NCI-H2081 (cell line): Measurements from ENCODE around the gene ZAP70.

Source experiments
- DNase-seq, 2 experiments: peaks; one replicate each; lab custom pipeline; 2025; lab: John Stamatoyannopoulos, UW

Gene ZAP70

DNA sequence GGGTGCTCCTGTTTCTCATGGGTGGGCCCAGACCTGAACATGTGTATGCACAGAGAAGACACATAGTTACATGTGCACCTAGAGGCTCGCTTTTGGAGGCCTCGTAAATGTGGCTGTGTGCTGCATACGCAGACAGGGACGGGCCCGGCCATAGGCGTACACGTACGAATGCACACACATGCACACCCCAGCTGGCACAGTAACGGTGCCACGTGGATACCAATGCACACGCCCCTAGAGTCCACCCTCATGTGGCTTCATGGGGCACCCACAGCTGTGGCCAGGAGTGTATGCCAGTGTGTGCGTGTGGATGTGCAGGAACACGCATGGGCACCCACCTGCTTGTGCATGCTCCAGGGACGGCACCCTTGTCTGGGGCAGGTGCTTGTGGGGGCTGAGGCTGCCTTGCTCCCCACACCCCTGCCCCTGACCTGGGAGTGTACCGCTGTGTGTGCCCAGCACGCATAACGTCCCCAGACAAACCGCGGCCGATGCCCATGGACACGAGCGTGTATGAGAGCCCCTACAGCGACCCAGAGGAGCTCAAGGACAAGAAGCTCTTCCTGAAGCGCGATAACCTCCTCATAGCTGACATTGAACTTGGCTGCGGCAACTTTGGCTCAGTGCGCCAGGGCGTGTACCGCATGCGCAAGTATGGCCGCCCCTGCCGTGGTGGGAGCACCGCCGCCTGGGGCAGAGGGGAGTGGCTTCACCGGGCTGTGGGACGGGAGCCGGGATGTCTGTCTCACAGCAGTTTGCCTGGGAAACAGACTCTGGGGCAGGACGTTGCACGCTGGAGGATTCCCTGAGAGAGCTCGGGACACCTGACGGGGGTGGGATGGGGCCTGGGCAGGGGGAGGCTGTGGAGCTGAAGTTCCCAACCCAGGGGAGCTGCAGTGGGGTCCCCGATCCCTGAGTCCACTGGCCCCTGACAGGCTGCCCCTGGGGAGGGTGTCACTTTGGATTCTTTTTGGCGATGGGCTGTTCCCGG lies 21.0 kb downstream of the ZAP70 start:
- no peak for DNase-seq

DNA sequence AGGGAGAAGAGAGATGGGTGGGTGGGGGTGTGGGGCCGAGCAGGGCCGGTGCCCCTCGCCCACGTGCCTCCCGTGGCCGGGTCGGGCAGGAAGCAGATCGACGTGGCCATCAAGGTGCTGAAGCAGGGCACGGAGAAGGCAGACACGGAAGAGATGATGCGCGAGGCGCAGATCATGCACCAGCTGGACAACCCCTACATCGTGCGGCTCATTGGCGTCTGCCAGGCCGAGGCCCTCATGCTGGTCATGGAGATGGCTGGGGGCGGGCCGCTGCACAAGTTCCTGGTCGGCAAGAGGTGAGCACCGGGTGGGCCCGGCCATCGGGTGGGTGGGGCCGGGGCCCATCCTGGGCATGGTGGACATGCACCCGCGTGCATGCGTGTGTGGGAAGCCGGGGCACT lies 21.8 kb downstream of the ZAP70 start:
- DNase-seq = no peak

DNA sequence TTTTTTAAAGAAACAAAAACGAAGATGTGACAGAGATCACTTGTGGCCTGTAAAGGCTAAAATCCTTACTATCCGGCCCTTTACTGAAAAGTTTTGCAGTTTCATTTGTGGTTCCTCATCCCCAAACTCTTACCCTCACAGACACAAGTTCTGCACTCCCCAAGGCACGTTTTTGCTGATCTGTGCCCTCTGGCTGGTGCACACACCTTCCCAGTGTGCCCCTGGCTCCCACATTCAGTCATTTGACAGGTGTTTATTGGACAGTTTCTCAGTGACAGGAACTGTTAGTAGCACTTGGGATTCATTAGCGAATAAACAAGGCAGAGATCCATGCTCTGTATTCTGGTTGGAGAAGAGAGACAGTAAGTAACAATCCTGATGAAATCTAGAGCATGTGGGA lies 22.8 kb downstream of the ZAP70 start:
- DNase-seq = no peak

DNA sequence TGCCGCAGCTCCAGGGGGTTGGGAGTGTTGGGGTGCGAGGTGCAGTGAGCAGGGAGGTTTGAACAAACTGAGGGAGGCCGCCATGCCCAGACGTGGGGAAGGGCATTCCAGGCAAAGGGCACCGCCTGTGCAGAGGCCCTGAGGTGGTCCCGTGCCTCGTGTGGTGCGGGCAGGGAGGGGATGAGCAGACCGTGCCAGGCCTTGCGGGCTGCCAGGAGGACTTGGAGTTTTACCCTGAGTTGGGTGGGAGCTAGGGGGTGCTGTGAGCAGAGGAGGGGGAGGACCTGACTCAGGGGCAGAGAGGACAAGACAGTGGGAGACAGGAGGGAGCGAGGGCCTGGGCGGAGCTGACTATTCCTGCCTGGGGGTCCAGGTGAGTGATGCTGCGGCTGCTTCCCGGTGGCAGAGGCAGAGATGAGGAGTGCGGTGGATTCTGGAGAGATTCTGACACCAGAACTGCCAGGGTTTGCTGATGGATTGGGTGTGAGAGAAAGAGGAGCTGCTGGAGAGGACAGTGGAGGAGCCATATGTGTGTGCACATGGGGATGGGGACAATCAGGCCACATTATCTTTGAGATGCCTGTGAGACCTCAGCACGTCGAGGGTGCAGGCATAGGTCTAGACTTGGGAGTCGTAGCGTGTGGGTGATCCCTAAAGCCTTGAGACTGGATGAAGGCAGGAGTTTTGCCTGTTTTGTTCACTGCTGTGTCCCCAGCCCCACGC lies 23.4 kb downstream of the ZAP70 start:
- no peak for DNase-seq

DNA sequence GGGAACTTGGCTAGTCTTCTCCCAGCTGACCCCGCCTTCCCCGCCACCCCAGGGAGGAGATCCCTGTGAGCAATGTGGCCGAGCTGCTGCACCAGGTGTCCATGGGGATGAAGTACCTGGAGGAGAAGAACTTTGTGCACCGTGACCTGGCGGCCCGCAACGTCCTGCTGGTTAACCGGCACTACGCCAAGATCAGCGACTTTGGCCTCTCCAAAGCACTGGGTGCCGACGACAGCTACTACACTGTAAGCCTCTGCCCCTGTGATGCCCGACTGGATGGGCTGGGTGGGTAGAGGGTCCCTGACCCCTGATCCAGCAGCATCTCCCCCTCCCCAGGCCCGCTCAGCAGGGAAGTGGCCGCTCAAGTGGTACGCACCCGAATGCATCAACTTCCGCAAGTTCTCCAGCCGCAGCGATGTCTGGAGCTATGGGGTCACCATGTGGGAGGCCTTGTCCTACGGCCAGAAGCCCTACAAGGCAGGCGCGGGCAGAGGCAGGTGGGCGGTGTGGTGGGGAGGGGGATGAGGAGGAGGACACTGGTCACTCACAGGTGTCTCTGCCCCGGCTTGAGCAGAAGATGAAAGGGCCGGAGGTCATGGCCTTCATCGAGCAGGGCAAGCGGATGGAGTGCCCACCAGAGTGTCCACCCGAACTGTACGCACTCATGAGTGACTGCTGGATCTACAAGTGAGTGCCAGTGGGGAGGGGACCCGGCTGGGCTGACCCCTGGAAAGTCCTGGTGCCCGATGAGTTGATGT lies 24.2 kb downstream of the ZAP70 start:
- DNase-seq = no peak

DNA sequence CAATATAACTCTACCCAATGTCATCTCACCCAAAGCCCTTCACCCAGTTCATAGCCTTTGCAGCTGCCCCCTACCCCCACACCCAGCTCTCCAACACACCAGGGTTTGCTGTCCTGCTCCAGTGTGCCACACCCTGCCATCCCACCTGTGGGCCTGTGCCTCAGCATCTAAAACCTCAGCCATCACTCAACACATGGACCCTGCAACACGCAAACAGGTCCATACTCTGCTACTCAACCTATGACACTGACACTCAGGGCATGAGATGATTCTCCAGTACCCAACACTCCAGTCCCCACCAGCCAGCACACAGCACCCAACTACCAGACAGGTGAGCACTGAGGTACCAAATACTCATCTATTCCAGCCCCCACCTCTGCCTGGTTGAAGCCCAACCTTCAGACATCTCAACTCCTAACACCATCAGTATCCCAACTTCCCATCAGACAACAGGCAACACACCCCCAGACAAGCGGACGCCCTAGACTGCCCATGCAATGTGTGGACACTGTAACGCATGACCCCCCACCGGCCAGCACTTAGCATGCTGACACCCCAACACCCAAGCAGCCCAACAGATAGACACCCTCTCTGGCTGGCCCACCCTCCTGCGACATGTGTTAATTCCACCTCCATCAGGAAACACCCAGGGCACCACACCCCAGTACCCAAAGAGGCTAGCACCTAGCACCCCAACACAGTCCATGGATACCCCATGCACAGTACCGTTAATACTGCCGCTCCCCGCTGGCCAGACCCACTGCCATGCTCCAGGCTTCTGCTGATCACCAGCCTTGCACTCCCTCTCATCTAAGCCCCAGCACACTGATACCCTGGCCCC lies 25.0 kb downstream of the ZAP70 start:
- no peak for DNase-seq

DNA sequence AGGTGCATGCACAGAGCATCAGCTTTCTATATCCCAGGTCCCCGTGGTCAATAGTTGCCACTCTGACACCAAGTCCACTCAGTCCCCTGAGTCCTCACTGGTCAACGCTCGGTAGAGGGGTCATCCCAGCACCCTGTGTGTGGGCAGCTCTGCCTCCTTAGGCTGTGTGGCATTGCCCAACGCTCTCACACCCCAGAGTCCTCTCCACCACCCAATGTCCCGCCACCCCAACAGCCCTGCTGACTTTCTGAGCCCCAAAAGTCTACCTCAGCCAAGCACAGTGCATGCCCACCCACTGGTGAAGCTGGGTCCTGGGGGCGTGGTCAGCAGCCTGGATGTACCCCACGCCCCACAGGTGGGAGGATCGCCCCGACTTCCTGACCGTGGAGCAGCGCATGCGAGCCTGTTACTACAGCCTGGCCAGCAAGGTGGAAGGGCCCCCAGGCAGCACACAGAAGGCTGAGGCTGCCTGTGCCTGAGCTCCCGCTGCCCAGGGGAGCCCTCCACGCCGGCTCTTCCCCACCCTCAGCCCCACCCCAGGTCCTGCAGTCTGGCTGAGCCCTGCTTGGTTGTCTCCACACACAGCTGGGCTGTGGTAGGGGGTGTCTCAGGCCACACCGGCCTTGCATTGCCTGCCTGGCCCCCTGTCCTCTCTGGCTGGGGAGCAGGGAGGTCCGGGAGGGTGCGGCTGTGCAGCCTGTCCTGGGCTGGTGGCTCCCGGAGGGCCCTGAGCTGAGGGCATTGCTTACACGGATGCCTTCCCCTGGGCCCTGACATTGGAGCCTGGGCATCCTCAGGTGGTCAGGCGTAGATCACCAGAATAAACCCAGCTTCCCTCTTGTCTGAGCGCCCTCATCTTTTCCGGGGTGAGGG lies 25.9 kb downstream of the ZAP70 start:
- no peak for DNase-seq

DNA sequence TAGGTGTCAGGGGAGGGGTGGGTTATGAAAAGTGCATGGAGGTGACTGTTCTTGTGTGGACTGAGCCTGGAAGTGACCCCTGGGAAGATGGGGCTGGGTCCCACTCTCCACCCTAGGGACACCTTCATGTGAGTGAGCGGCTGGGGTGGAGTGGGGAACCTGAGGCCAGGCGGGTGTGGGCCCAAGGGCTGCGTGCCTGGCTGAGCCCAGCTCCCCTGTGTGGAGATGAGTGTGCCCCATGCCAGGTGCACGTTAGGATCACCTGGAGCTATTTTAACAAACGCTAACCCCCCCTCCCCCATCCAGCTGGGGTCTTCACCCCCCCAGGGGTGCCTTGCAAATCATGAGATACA lies 26.5 kb downstream of the ZAP70 start:
- DNase-seq = no peak

DNA sequence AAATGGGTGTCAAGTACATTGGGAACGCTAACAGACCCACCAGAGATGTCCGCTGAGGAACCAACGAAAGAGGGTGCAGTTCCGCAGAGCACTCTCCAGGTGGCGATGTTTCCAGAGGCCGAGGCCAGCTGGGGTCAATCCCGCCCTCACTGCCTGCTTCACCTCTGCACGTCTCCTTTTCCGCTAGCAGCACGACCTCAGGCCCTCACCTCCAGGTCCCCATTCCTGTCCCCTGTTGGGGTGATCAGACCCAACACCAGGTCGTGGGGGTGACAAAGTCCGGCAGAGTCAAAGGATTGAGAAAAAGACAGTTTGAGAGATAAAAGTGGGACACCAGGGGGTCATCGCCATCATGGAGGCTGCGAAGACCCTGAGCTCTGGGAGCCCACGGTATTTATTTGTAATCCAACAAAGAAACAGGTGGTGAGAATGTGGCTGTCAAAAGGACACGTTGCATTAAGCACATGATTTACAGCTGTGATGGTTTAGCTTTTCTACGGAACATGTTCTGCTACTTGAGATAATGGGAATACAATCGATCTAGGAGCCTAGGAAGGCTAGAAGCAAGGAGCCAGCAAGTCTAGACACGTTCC lies 27.3 kb downstream of the ZAP70 start:
- no peak for DNase-seq

DNA sequence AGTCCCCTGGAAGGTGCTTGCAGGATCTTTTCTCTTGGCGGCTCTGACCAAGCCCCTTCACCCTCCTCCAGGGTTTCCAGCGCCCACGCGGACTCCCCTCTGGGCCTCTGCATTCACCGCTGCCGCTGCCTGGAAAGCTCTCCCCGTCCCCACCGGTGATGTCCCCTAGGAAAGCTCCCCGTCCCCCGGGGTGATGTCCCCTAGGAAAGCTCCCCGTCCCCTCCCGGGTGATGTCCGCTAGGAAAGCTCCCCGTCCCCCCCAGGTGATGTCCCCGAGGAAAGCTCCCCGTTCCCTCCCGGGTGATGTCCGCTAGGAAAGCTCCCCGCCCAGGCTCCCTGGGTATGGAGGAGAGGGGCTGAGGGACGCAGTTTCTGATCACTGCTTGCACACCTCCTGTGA lies 27.9 kb downstream of the ZAP70 start:
- no peak for DNase-seq

DNA sequence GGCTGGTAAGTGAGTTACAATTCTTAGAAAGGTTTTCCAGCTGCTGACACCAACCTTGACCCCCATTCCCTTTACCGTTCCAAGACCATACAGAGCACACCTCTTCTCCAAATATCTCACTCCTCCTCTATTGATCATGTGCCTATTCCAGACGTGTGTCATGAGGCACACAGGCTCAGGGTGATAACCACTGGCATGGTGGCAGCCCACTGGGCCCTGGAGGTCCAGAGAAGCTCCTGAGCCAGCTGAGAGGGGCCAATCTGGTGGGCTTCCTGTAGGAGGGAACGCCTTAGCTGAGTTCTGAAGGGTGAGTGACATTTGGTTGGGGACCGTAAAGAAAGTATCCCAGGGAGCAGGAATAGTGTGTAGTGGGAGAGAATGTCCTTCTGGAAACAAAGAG lies 28.3 kb downstream of the ZAP70 start:
- DNase-seq = no peak

DNA sequence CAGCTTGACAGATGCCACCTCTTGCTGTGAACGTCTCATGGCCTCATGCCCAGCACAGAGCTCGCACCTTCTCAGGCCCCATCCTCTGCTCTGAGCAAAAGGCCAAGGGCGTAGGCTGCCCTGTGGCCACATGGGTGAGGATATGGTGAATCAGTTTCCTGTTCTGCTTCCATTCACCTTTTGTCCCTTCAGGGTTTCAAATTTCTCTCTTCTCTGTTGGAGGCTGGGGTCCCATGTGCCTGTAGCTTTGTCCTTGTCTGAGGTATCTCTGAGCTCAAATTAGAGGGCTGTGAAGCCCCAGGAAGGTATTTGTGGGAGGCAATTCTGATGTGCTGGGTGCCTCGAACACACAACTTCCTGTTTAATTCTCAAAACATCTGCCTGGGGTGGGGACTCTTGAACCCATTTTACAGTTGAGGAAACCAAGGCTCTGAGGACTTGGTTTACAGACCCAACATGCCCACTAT lies 29.0 kb downstream of the ZAP70 start:
- no peak for DNase-seq

DNA sequence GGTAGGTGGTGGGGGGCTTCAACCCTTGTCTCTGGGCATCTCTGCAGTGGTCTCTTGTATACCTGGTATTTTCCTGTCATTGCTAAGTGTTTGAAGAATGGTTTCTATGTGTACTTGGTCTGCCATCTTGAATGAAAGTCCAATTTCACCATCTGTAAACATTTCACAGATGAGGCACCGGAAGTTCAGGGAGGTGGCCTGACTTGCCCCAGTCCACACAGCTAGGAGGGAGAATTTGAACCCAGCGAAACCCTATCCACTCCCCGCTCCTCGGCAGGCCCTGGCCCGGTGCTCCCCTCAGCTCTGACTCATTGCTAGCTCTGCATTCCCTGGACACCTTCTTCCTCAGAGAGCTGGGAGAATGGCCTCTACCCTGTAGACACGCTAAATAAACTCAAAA lies 30.5 kb downstream of the ZAP70 start:
- DNase-seq = no peak

DNA sequence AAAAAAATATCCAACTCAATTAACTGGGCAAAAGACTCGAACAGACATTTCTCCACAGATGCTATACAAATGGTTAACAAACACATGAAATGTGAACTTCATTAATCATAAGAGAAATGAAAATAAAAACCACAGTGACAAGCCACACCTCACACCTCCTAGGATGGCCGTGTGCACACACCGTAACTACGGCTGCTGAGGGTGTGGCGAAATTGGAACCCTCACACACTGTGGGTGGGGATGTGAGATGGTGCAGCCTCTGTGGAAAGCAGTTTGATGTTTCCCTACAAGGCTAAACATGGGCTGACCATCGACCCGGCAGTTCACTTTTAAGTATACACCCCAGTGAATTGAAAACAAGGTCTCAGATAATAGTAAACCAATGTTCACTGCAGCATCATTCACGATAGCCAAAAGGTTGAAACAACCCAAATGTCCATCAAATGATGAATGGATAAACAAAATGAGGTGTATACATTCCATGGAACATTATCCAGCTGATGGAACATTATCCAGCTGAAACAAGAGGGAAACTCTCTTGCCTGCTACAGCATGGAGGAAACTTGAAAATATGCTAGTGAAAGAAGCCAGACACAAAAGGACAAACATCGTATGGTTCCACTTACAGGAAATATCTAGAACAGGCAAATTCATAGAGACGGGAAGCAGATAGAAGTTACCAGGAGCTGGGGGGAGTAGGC lies 32.2 kb downstream of the ZAP70 start:
- DNase-seq = no peak

DNA sequence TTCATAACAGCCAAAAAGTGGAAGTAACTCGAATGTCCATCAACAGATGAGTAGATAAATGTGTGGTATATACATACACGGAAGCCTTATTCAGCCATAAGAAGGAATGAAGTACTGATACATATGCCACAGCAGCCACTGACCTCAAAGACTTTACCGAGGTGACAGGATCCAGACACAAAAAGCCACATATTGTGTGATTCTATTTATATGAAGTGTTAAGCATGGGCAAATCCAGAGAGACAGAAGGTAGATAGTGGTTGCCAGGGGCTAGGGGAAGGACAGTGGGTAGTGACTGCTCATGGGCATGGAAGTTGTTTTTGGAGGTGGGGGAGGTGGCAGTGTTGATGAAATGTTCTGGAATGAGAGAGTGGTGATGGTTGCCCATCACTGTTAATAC lies 33.9 kb downstream of the ZAP70 start:
- DNase-seq = no peak

DNA sequence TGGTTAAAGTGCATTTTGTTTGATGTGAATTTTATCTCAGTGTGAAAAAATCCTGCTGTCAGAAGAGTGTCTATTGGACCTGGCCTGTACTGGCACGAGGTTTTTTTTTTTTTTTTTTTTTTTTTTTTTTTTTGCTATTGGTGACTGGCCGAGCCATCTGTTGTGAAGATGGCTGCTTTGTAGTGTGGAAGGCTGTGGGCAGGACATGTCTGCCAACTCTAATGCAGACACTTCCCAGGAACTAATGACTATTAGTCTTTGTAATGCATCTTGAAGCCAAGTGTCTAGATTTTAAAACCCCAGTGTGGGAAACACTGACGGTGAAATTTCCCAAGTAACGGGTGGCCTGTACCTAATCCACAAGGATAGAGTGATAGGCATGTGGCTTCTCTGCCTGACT lies 34.3 kb downstream of the ZAP70 start:
- no peak for DNase-seq

DNA sequence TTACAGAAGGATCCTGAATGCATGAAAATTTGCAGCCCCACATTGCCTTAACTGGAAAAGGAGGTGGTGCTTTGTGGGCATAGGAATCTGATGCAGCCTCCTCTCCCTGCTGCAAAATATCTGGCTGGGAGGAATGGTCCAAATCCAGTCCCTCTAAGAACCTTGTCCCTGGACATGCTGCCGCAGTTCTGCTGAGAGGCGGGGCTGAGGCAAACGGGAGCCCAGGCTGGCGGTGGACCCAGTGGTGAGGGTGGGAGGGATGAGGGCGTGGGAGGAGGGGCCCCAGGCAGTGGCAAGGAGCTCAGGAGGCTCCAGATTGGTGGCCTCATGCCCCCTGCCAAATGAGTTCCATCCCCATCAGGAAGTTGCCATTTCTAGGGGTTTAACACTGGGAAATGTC lies 36.2 kb downstream of the ZAP70 start:
- no peak for DNase-seq

DNA sequence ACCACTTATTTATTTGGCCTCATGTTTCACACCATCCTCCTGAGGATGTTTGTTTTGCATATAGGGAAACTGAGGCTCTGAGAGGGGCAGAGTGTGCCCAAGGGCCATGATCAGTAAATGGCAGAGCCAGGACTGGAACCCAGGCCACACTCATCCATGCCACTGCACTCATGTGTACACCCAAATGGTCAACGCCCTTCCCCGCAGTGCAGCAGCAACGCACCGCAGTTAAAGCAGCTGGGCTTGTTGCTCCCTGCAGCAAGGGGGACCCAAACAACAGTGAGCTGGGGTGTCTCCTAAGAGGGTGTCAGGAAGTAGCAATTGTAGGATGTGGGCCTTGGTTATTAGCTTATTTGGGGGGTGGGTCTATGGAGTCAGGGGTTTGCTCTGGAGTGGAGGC lies 36.6 kb downstream of the ZAP70 start:
- no peak for DNase-seq

DNA sequence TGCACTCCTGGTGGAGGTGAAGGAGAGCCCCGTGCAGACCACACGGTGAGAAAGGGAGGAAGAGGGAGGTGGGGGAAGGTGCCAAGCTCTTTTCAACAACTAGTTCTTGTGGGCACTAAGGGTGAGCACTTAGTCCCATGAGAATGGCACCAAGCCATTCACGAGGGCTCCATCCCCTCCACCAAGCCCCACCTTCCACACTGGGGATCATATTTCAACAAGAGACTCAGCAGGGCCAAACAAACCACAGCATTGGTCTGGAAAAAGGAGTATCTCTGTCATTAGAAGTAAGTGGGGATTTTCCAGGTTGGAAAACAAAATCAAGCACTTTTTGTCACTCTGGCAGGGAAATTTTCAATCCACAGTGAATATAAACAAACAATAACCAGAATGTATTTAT lies 38.4 kb downstream of the ZAP70 start:
- DNase-seq = no peak
